HEK293T (cell line): Measurements from ENCODE around the gene ACP6.

Experiments
- ARNT ChIP-seq: fragments of 450-650 bp; IDR thresholded peaks from 2 replicates; pipeline ENCODE4 v1.6.1; 2017; ENCODE audit warnings: mild to moderate bottlenecking
- FOXK2 ChIP-seq: fragments of 450-650 bp; IDR thresholded peaks from 2 replicates; pipeline ENCODE4 v1.6.1; 2016; ENCODE audit warnings: mild to moderate bottlenecking
- NFRKB ChIP-seq: fragments of 450-650 bp; IDR thresholded peaks from 2 replicates; pipeline ENCODE4 v1.6.1; 2016; ENCODE audit warnings: mild to moderate bottlenecking, moderate library complexity
- SUZ12 ChIP-seq: fragments of 450-650 bp; IDR thresholded peaks from 2 replicates; pipeline ENCODE4 v1.6.1; 2016; ENCODE audit warnings: mild to moderate bottlenecking
- ZNF384 ChIP-seq: fragments of 450-650 bp; IDR thresholded peaks from 2 replicates; pipeline ENCODE4 v1.6.1; 2016
- TF ChIP-seq, protein P1 (sequence below): fragments of 450-650 bp; IDR thresholded peaks from 2 replicates; pipeline ENCODE4 v1.6.1; 2016

- no peak for TF ChIP-seq ARNT
- TF ChIP-seq, protein P1, sequence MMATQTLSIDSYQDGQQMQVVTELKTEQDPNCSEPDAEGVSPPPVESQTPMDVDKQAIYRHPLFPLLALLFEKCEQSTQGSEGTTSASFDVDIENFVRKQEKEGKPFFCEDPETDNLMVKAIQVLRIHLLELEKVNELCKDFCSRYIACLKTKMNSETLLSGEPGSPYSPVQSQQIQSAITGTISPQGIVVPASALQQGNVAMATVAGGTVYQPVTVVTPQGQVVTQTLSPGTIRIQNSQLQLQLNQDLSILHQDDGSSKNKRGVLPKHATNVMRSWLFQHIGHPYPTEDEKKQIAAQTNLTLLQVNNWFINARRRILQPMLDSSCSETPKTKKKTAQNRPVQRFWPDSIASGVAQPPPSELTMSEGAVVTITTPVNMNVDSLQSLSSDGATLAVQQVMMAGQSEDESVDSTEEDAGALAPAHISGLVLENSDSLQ, result no peak
- TF ChIP-seq SUZ12, result no peak
- TF ChIP-seq ZNF384, result no peak
- no peak for TF ChIP-seq NFRKB
- TF ChIP-seq FOXK2, result no peak
Observed at GRCh38 chr1:147651466-147651865, 18.9 kb downstream of the ACP6 start.
